Measurements from ENCODE around the gene PEDS1.
A peak's percentile ranks its signal among the peaks of the same experiment; 100 is the strongest.
"Not testable (repeated sequence)": the region's sequence is repeated elsewhere in the genome, so short reads cannot be mapped to it uniquely, and the experiment has no call there.

The PEDS1 gene

DNA sequence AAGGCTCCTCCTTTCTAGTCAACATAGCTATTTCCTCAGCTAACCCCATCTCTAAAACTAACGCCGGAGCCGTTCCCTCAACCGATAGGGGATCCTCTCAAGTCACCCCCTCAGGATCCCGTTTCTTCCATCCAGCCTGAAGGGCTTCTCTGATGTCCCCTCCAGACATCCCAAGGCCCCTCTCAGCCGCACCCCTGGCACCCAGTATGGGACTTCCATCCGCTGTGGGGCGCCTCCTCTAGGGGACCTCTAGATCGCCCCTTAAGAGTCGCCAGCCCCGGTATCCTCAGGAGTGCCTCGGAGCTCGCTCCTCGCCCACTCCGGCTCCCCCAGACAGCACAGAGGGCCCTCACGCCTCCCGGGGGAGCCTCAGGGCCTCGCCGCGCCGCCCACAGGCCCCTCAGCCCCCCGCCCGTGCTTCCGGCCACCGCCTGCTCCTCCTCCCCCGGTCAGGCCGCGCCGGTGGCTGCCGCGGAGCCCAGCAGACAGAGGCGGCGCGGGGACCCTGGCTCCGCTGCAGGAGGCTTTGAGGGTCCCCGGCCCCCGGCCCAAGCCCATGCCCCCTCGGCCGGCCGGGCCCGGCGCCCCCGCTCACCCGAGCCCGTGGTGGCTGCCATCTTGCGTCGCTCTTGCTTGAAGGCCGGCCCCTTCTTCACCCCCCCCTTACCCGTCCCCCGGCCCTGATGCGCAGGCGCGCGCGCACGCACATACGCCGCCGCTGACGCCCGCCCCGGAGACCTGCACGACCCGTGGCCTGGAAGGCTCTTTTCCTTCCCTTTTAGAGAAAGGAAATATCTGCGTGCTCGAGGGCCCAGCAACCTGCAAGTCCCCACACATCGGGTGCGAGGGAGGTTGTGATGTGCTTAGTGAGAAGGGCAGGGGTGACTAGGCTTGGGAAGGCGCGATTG lies 40.8 kb downstream of the PEDS1 start, which contains the start of gene UBE2V1:
UBE2V1 (minus strand) TSS at position 639 of the 908 bp plus-strand sequence; CDS start at position 617, 22 bp downstream.
- Histone ChIP-seq H3K9ac (ENCODE audit: low read length) (peak within 1 kb of the TSS; percentile 89), H3K27ac (ENCODE audit: low read length) (peak within 1 kb of the TSS; percentile 79), H3K27me3 (ENCODE audit: control insufficient read depth, insufficient read depth, low read length) (no peaks in the 10 kb centered on the region), H3K4me1 (ENCODE audit: control insufficient read depth, low read depth, low read length) (peaks cover 20% of the 10 kb centered on the region), H3K9me3 (ENCODE audit: control insufficient read depth, low read depth, low read length) (no peaks in the 10 kb centered on the region), H3K36me3 (ENCODE audit: control insufficient read depth, low read depth, low read length) (peaks cover 6% of the 10 kb centered on the region), H3K4me3 (ENCODE audit: low read length) (peak within 1 kb of the TSS; percentile 78)

DNA sequence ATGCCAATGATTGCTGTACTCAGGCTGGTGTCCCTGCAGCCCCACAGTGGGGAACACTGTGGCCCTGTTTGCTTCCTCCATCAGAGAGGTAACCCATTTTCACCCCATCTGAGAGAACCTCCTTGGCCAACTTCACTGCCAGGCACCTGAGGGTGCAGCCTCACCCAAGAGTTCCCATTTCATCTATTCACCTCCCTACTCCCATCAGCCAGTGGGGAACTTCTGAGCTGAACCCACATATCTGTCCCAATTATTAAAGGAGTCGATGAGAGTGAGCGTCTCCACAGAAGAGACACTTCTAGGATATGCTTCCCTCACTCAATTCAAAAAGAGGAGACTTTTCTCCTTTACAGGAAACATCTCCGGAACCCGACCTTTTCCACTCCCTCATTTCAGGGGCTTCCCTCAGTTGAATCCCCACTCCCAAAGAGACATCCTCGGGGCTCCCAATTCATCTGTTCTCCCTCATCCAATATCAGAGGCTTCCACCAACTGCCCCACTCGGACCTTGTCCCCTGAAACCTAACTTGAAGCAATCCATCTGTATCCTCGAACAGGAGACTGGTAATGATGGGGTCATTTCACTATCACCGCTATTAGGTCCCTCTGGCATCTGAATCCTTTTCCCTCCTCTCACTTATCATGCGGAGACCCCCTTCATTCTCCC lies 41.6 kb downstream of the PEDS1 start:
- Histone ChIP-seq H3K27ac (ENCODE audit: low read length) (no peak overlapping the region), H3K27me3 (ENCODE audit: control insufficient read depth, insufficient read depth, low read length) (no peaks in the 10 kb centered on the region), H3K36me3 (ENCODE audit: control insufficient read depth, low read depth, low read length) (peaks cover 8% of the 10 kb centered on the region), H3K4me1 (ENCODE audit: control insufficient read depth, low read depth, low read length) (peaks cover 20% of the 10 kb centered on the region), H3K9ac (ENCODE audit: low read length) (peak overlapping the region; percentile 89), H3K4me3 (ENCODE audit: low read length) (peak overlapping the region; percentile 78), H3K9me3 (ENCODE audit: control insufficient read depth, low read depth, low read length) (no peaks in the 10 kb centered on the region)

DNA sequence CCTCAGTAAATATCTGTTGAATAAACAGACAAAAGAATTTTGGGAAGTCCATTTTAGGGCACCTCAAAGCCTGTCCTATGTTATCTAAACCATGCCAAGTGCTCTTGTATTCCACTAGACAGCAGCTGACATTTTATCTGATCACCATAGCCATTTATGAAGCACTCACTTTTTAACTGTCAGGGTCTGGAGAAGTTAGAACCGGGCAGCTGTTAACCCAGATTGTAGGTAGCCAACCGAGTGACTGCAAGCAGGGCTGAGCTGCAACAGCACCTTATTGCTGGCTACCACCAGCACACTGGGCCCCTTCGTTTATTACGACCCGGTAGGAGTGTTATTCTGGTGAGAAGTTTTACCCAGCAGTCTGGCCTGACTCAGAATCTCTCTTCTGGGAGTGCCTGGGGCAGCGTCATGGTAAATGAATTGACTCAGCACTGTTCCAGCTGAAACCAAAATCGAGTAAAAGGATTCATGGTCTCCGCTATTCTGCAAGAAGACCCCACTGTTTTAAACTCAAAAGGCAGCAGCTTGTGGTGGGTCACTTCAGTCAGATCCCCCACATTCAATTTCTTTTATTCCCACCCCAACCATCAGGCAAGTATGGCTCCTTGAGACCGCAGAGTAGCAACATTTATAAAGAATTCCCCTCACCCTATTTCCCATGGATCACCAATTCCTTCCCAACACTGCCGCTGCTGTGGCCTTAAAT lies 42.2 kb downstream of the PEDS1 start:
- Histone ChIP-seq H3K9ac (ENCODE audit: low read length) (no peak overlapping the region), H3K27me3 (ENCODE audit: control insufficient read depth, insufficient read depth, low read length) (no peaks in the 10 kb centered on the region), H3K27ac (ENCODE audit: low read length) (no peak overlapping the region), H3K36me3 (ENCODE audit: control insufficient read depth, low read depth, low read length) (peaks cover 8% of the 10 kb centered on the region), H3K4me1 (ENCODE audit: control insufficient read depth, low read depth, low read length) (peaks cover 20% of the 10 kb centered on the region), H3K4me3 (ENCODE audit: low read length) (peak overlapping the region; percentile 78), H3K9me3 (ENCODE audit: control insufficient read depth, low read depth, low read length) (no peaks in the 10 kb centered on the region)

DNA sequence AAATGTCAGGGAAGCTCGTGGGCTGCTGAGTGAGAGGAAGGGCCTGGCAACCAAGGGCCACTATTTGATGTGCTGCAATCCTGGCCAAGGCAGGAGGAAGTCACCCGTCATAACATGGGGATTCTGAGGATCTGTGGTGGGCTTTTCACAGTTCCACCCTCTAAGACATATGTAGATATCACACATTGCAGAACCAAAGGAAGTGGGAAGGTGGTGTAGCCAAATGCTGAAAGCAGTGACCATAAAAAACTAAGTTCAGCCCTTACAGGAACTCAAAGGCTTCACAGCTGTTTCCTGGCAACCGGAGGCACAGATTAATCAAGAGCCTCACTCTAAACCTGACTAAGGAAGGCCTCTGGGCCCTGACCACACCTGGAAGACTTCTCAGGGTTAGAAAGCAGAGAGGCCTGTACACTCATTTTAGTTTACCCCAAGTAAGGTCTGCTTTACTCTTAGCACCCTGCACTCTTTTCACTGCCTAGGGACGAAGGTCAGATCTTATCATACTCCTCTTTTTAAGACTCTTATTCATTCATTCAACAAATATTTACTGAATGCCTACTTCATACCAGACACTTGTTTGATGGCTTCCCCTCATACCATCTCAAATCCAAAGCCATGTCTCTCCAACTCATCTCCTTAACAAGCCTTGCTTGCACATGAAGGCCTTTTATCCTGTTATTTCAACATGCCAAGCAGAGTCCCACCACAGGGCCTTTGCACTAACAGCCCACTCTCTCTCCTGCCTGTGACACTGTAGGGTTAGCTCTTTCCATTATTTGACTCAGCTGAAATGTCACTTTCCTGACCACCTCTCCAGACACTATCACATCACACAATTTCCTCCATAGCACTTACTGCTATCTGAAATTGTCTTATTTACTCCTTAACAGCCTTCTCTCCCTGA lies 43.1 kb downstream of the PEDS1 start:
- Histone ChIP-seq H3K9me3 (ENCODE audit: control insufficient read depth, low read depth, low read length) (no peaks in the 10 kb centered on the region), H3K4me1 (ENCODE audit: control insufficient read depth, low read depth, low read length) (peaks cover 17% of the 10 kb centered on the region), H3K27me3 (ENCODE audit: control insufficient read depth, insufficient read depth, low read length) (no peaks in the 10 kb centered on the region), H3K4me3 (ENCODE audit: low read length) (no peak overlapping the region), H3K27ac (ENCODE audit: low read length) (no peak overlapping the region), H3K36me3 (ENCODE audit: control insufficient read depth, low read depth, low read length) (peaks cover 8% of the 10 kb centered on the region), H3K9ac (ENCODE audit: low read length) (no peak overlapping the region)

DNA sequence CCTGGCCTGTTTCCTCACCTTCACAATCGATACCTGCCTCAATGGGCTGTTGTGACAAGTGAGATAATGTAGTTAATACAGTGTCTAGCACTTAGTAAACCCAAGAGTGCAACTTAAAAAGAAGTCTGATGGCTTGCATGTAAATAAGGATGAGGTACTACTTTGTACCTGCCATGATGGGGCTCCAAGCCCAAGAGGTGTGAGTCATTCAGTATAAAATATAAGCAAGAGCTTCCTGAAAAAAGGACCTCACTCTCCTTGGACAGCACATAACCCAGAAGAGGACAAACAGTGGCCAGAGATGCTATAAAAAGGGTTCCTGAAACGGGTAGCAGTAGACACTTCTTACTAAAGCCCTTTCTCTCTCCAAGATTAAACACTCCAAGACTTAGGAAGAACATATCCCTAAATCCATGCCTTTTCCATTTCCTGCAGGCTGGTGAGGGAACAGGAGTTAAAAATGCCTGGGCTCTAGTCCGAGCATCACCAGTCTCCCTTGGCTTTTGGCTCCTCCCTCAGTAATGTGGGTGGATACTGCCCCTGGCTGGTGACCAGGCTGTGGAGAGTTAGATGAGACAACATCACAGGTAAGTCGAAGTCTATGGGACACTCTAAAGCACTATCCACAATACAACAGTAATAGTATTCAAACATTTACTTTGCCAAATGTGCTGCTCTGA lies 44.8 kb downstream of the PEDS1 start:
- Histone ChIP-seq H3K27me3 (ENCODE audit: control insufficient read depth, insufficient read depth, low read length) (no peaks in the 10 kb centered on the region), H3K9me3 (ENCODE audit: control insufficient read depth, low read depth, low read length) (no peaks in the 10 kb centered on the region), H3K4me3 (ENCODE audit: low read length) (no peak overlapping the region), H3K4me1 (ENCODE audit: control insufficient read depth, low read depth, low read length) (peaks cover 12% of the 10 kb centered on the region), H3K9ac (ENCODE audit: low read length) (no peak overlapping the region), H3K27ac (ENCODE audit: low read length) (no peak overlapping the region), H3K36me3 (ENCODE audit: control insufficient read depth, low read depth, low read length) (peaks cover 8% of the 10 kb centered on the region)

DNA sequence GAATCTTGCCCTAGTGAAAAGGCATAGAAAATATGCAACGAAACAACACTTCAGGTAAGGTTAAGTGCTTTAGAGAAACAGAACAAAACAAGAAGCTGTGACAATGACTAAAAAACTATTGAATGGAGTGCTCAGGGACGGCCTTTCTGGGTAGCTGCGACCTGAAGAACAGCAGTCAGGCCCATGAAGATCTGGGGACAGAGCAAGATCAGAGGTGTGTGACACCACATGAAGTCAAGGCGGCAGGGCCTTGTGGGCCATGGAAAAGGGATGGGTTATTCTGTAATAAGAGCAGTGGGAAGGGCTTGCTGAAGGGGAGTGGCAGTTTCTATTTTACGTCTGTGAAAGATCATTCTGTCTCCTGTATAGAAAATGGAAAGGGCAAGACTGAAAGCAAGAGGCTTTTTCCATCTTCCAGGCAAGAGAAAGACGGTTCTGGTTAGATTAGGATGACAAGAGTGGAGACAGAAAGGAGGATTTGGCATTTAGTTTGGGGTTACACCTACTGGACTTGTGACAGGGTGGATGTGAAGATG lies 45.7 kb downstream of the PEDS1 start:
- Histone ChIP-seq H3K36me3 (ENCODE audit: control insufficient read depth, low read depth, low read length) (peaks cover 8% of the 10 kb centered on the region), H3K9ac (ENCODE audit: low read length) (no peak overlapping the region), H3K4me3 (ENCODE audit: low read length) (no peak overlapping the region), H3K9me3 (ENCODE audit: control insufficient read depth, low read depth, low read length) (no peaks in the 10 kb centered on the region), H3K27ac (ENCODE audit: low read length) (no peak overlapping the region), H3K4me1 (ENCODE audit: control insufficient read depth, low read depth, low read length) (peaks cover 8% of the 10 kb centered on the region), H3K27me3 (ENCODE audit: control insufficient read depth, insufficient read depth, low read length) (no peaks in the 10 kb centered on the region)

DNA sequence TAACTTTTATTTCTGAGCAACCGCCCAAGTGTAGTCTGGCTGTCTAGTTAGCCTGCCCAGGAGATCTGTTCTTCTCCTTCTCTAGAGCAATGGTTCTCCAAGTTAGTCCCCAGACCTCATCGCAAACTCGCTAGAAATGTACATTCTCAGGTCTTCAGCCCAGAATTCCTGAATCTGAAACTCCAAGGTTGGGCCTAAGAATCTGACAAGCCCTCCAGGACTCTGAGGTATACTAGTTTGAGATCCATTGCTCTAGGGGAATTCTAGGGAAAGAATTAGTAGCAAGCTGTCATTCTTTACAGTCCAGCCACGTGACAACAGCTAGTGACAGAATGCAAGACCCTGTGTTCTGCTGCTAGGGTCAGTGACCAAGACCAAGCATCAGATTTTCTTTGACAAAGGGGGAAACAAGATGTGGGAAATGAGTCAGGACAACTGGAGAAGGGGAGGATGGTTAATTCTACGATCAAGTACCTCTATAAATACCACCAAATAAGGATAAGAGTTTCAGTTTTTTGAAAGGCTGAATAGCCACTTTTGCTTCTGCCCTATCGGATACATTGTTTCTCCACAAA lies 46.4 kb downstream of the PEDS1 start:
- Histone ChIP-seq H3K27me3 (ENCODE audit: control insufficient read depth, insufficient read depth, low read length) (no peaks in the 10 kb centered on the region), H3K4me3 (ENCODE audit: low read length) (no peak overlapping the region), H3K36me3 (ENCODE audit: control insufficient read depth, low read depth, low read length) (peaks cover 8% of the 10 kb centered on the region), H3K4me1 (ENCODE audit: control insufficient read depth, low read depth, low read length) (peaks cover 9% of the 10 kb centered on the region), H3K9me3 (ENCODE audit: control insufficient read depth, low read depth, low read length) (no peaks in the 10 kb centered on the region), H3K9ac (ENCODE audit: low read length) (no peak overlapping the region), H3K27ac (ENCODE audit: low read length) (no peak overlapping the region)

DNA sequence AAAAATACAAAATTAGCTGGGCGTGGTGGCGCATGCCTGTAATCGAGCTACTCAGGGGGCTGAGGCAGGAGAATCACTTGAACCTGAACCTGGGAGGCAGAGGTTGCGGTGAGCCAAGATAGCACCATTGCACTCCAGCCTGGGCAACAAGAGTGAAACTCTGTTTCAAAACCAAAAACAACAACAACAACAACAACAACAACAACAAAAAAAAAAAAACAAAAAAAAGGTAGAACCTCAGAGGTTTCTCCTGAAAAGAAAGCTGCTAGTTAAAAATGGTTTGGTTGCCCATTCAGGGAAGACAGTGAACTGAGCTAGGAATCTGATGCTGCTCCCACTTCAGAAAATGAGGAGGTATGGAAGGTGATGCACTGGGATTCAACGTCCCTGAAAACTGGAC lies 46.9 kb downstream of the PEDS1 start:
- H3K36me3 ChIP-seq (ENCODE audit: control insufficient read depth, low read depth, low read length): not testable (repeated sequence)

More for the DNA sequence above, 46.9 kb downstream of the PEDS1 start:
- not testable (repeated sequence) for H3K9me3 ChIP-seq (ENCODE audit: control insufficient read depth, low read depth, low read length); H3K27ac ChIP-seq (ENCODE audit: low read length); H3K27me3 ChIP-seq (ENCODE audit: control insufficient read depth, insufficient read depth, low read length); H3K9ac ChIP-seq (ENCODE audit: low read length); H3K4me3 ChIP-seq (ENCODE audit: low read length); H3K4me1 ChIP-seq (ENCODE audit: control insufficient read depth, low read depth, low read length)

Data from iPS-18a (cell line).